Tracheal epithelial cell (primary cell): Measurements from ENCODE around the gene ADGRF1. TPM values are rescaled to one million over a fixed set of nuclear protein-coding genes. Genes with fewer than 3 reads are reported as not detected.

Experiments
- total RNA-seq: library from RNA; depleted of rRNA; stranded (reverse); fragments of >200 nt; gene quantifications from 2 replicates; pipeline ENCODE4 v1.2.1, GENCODE V29; 2014

Gene ADGRF1
- total RNA-seq = 6.7 and 16.8 TPM in 2 replicates

DNA sequence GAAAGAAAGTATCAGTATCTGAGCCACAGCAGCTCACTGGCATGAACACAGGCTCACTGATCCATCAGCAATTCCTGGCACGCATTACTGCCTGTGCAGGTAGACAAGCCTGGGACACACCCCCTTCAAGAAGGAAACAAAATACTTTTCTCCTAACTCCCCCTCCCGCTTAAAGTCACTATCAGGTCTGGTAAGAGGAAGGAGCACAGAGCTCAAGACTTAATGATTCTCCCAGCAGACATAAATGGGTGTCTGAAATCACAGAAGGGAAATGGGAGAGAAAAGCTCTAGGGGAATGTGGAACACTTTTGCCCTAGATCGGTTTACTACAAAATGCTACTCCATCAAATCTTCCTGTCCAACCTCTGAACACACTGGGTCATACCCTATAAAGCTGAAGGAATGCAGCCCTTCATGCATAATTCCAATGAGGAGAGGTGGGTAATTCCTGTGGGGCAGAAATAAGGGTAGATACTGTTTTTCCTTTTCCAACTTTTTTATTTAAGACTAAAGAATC lies at the start of gene ADGRF1:
ADGRF1 (minus strand) TSS at position 58 of the 517 bp plus-strand sequence. CDS start 13,271 bp downstream, outside the sequence.

Other genes with a start within 250 kb of the ADGRF1 start
- not detected in 2 replicates for gene MEP1A, start 248.9 kb downstream of the ADGRF1 start, total RNA-seq
- under 0.01 and 0.48 TPM in 2 replicates for gene ADGRF5, start 120.4 kb downstream of the ADGRF1 start, total RNA-seq